CD8-positive, alpha-beta memory T cell (primary cell): ENCODE measurements around the gene TMEM120B. TPM values are rescaled to one million over a fixed set of nuclear protein-coding genes. Genes with fewer than 3 reads are reported as not detected.
A peak's percentile ranks its signal among the peaks of the same experiment; 100 is the strongest.

Source experiments
- CTCF ChIA-PET: fragments of 350-600 bp; sonication (Branson Sonifier 250); formaldehyde crosslinking; loops from one replicate; lab custom pipeline; 2021; ENCODE audit warnings: antibody characterized with exemption; lab: Charles Lee
- POLR2A ChIA-PET: fragments of 350-600 bp; sonication (Branson Sonifier 250); formaldehyde crosslinking; loops from one replicate; lab custom pipeline; 2021; ENCODE audit warnings: antibody characterized with exemption; lab: Charles Lee
- DNase-seq, 5 donors: peaks; one replicate each; pipeline versions ENCODE4 v3.0.0 to v3.0.0-alpha.2; 2020 to 2022; ENCODE audit warnings: mixed read lengths in 1 of 5
- H3K27ac ChIP-seq: one replicate; pipeline ENCODE4 v1.7.0; 2013; ENCODE audit warnings: low read depth, mild to moderate bottlenecking, low read length, moderate library complexity
- H3K27me3 ChIP-seq: 2 replicates; pipeline ENCODE4 v1.7.0; 2013; ENCODE audit warnings: low read length, mild to moderate bottlenecking; ENCODE audit not compliant: insufficient read depth, poor library complexity, severe bottlenecking
- H3K36me3 ChIP-seq: 2 replicates; pipeline ENCODE4 v1.7.0; 2013; ENCODE audit warnings: mild to moderate bottlenecking, low read length, moderate library complexity; ENCODE audit not compliant: insufficient read depth
- H3K4me1 ChIP-seq: 2 replicates; pipeline ENCODE4 v1.7.0; 2013; ENCODE audit warnings: mild to moderate bottlenecking, low read length, moderate library complexity; ENCODE audit not compliant: insufficient read depth
- H3K4me3 ChIP-seq: 2 replicates; pipeline ENCODE4 v1.7.0; 2013; ENCODE audit warnings: mild to moderate bottlenecking, low read length
- H3K9me3 ChIP-seq: 2 replicates; pipeline ENCODE4 v1.7.0; 2013; ENCODE audit warnings: mild to moderate bottlenecking, low read length
- H3K27ac Mint-ChIP-seq, 8 donors: one replicate each; pipeline ENCODE4 v1.8.0; 2020 to 2021; ENCODE audit warnings: mixed read lengths in 8 of 8, mild to moderate bottlenecking in 6 of 8, inconsistent platforms in 3 of 8, moderate library complexity in 3 of 8
- H3K27me3 Mint-ChIP-seq, 2 donors: one replicate each; pipeline ENCODE4 v1.8.0; 2020 to 2021; ENCODE audit warnings: mixed read lengths in 2 of 2, mild to moderate bottlenecking in 1 of 2, moderate library complexity in 1 of 2
- H3K36me3 Mint-ChIP-seq, 3 donors: one replicate each; pipeline ENCODE4 v1.8.0; 2020 to 2021; ENCODE audit warnings: mixed read lengths in 3 of 3, inconsistent platforms in 1 of 3, mild to moderate bottlenecking in 1 of 3
- H3K4me1 Mint-ChIP-seq, 3 donors: one replicate each; pipeline ENCODE4 v1.8.0; 2020 to 2021; ENCODE audit warnings: mixed read lengths in 3 of 3, inconsistent platforms in 1 of 3, mild to moderate bottlenecking in 1 of 3
- H3K4me3 Mint-ChIP-seq, 7 donors: one replicate each; pipeline ENCODE4 v1.8.0; 2020 to 2021; ENCODE audit warnings: mixed read lengths in 7 of 7, mild to moderate bottlenecking in 6 of 7, moderate library complexity in 4 of 7, inconsistent platforms in 2 of 7
- H3K9me3 Mint-ChIP-seq, 5 donors: one replicate each; pipeline ENCODE4 v1.8.0; 2020 to 2022; ENCODE audit warnings: mixed read lengths in 5 of 5, mild to moderate bottlenecking in 3 of 5, moderate library complexity in 2 of 5, inconsistent platforms in 1 of 5
- polyA plus RNA-seq: library from polyadenylated mRNA; unstranded; fragments of 300-500 nt; fragmentation: Illumina TruSeq; gene quantifications from one replicate; pipeline ENCODE4 v1.2.3, GENCODE V29; 2021
- total RNA-seq, 2 experiments: library from RNA; stranded (reverse); gene quantifications; one replicate each; pipeline ENCODE4 v1.2.3, GENCODE V29; 2021

The TMEM120B gene
- total and polyA plus RNA-seq, 3 experiments from 2014 or later, result 3.9 to 15.2 (median 12.5) TPM

- peak; percentile 33 to 71 (median 47) for DNase-seq
- POLR2A ChIA-PET, result interaction anchor here (0.6 to 5.5 kb wide), 3 partner anchors 12 to 94 kb away, joined by 5 to 58 read pairs (median 6); partner anchors contain the start of gene RHOF
These were observed 69.7 kb downstream of the TMEM120B start for GRCh38 chr12:121781998-121782979.

GRCh38 chr12:121783766-121784165 lies 71.2 kb downstream of the TMEM120B start:
- Histone ChIP-seq H3K4me3 (no peak overlapping the region), H3K9me3 (no peaks in the 10 kb centered on the region), H3K27ac (no peak overlapping the region), H3K36me3 (peaks cover 18% of the 10 kb centered on the region), H3K4me1 (peaks cover 78% of the 10 kb centered on the region), H3K27me3 (no peaks in the 10 kb centered on the region)
- peak overlapping the region; percentile 88 to 99 (median 96) for H3K27ac Mint-ChIP-seq
- peak overlapping the region; percentile 37 to 81 (median 60) for H3K4me3 Mint-ChIP-seq
- H3K4me1 Mint-ChIP-seq, result peaks cover 62 to 83% (median 71%) of the 10 kb centered on the region in 3 donors
- POLR2A ChIA-PET, result interaction anchor here (0.6 to 5.5 kb wide), 3 partner anchors 10 to 432 kb away, joined by 3 to 58 read pairs (median 3); partner anchors contain the start of genes ANAPC5 and RHOF
- H3K9me3 Mint-ChIP-seq, result no peaks in the 10 kb centered on the region
- peaks cover 5 to 64% (median 16%) of the 10 kb centered on the region in 3 donors for H3K36me3 Mint-ChIP-seq
- H3K27me3 Mint-ChIP-seq, result peaks cover 0 to 2% of the 10 kb centered on the region in 2 donors
- DNase-seq, result no peak
- CTCF ChIA-PET, result interaction anchor here (0.7 to 44.0 kb wide), 3 partner anchors 1 to 68 kb away, joined by 3 to 1908 read pairs (median 1908); partner anchors contain the start of genes RHOF and SETD1B

More at GRCh38 chr12:121781998-121782979, 69.7 kb downstream of the TMEM120B start:
- Mint-ChIP-seq H3K4me3 (peak overlapping the region; percentile 71 to 83 (median 77)), H3K27ac (peak overlapping the region; percentile 91 to 99 (median 96)), H3K9me3 (no peaks in the 10 kb centered on the region), H3K27me3 (peaks cover 0 to 2% of the 10 kb centered on the region in 2 donors), H3K4me1 (peaks cover 51 to 75% (median 57%) of the 10 kb centered on the region in 3 donors), H3K36me3 (peaks cover 5 to 70% (median 16%) of the 10 kb centered on the region in 3 donors)
- peak overlapping the region; percentile 33 for H3K27ac ChIP-seq
- H3K27me3 ChIP-seq, result no peaks in the 10 kb centered on the region
- H3K4me1 ChIP-seq, result peaks cover 64% of the 10 kb centered on the region
- CTCF ChIA-PET, result interaction anchor here (0.6 to 44.0 kb wide), 5 partner anchors 0 to 89 kb away, joined by 3 to 1908 read pairs (median 6); partner anchors contain the start of genes RHOF and SETD1B
- peak overlapping the region; percentile 31 for H3K4me3 ChIP-seq
- H3K36me3 ChIP-seq, result peaks cover 22% of the 10 kb centered on the region
- no peaks in the 10 kb centered on the region for H3K9me3 ChIP-seq

- Histone ChIP-seq H3K36me3 (peaks cover 13% of the 10 kb centered on the region), H3K27me3 (no peaks in the 10 kb centered on the region), H3K4me3 (peak overlapping the region; percentile 23), H3K4me1 (peaks cover 85% of the 10 kb centered on the region), H3K9me3 (no peaks in the 10 kb centered on the region), H3K27ac (no peak overlapping the region)
- ChIA-PET CTCF (interaction anchor here (0.7 to 44.0 kb wide), 3 partner anchors 2 to 67 kb away, joined by 3 to 1908 read pairs (median 1908); partner anchors contain the start of genes RHOF and SETD1B), POLR2A (interaction anchor here (0.6 to 5.5 kb wide), 4 partner anchors 10 to 398 kb away, joined by 3 to 58 read pairs (median 6); partner anchors contain the start of gene RHOF)
- Mint-ChIP-seq H3K9me3 (no peaks in the 10 kb centered on the region), H3K4me3 (peak overlapping the region; percentile 57 to 91 (median 80)), H3K4me1 (peaks cover 68 to 85% (median 78%) of the 10 kb centered on the region in 3 donors), H3K27ac (peak overlapping the region; percentile 88 to 99 (median 96)), H3K27me3 (peaks cover 0 to 2% of the 10 kb centered on the region in 2 donors), H3K36me3 (peaks cover 5 to 57% (median 16%) of the 10 kb centered on the region in 3 donors)
- peak in 1 of 5 donors; percentile 41 for DNase-seq
These were observed 71.9 kb downstream of the TMEM120B start for GRCh38 chr12:121784460-121784859.

- H3K36me3 Mint-ChIP-seq, result peaks cover 5 to 46% (median 16%) of the 10 kb centered on the region in 3 donors
- Histone ChIP-seq H3K4me1 (peaks cover 91% of the 10 kb centered on the region), H3K27me3 (no peaks in the 10 kb centered on the region), H3K27ac (peak overlapping the region; percentile 97), H3K36me3 (peaks cover under 1% of the 10 kb centered on the region), H3K9me3 (no peaks in the 10 kb centered on the region), H3K4me3 (peak overlapping the region; percentile 47)
- peak overlapping the region; percentile 67 to 90 (median 88) for H3K4me3 Mint-ChIP-seq
- H3K27me3 Mint-ChIP-seq, result peaks cover 0 to 4% of the 10 kb centered on the region in 2 donors
- CTCF ChIA-PET, result interaction anchor here (0.6 to 44.0 kb wide), 3 partner anchors 4 to 293 kb away, joined by 3 to 1908 read pairs (median 1908); partner anchors contain the start of genes RHOF and SETD1B
- H3K4me1 Mint-ChIP-seq, result peaks cover 83 to 96% (median 94%) of the 10 kb centered on the region in 3 donors
- no peaks in the 10 kb centered on the region for H3K9me3 Mint-ChIP-seq
- POLR2A ChIA-PET, result interaction anchor here (0.6 to 6.0 kb wide), 4 partner anchors 16 to 100 kb away, joined by 3 to 29 read pairs (median 14); partner anchors contain the start of gene SETD1B
- peak overlapping the region; percentile 99 to 100 (median 100) for H3K27ac Mint-ChIP-seq
- DNase-seq, result peak; percentile 49 to 74 (median 62)
These were observed 73.9 kb downstream of the TMEM120B start for GRCh38 chr12:121786440-121786825.

- peak overlapping the region; percentile 86 to 96 (median 89) for H3K4me3 Mint-ChIP-seq
- ChIA-PET POLR2A (interaction anchor here (0.6 to 6.0 kb wide), 5 partner anchors 15 to 208 kb away, joined by 3 to 29 read pairs (median 11); partner anchors contain the start of gene SETD1B), CTCF (interaction anchor here (0.6 to 44.0 kb wide), 4 partner anchors 5 to 294 kb away, joined by 3 to 1908 read pairs (median 956); partner anchors contain the start of genes RHOF and SETD1B)
- DNase-seq, result peak in 4 of 5 donors; percentile 59 to 74 (median 70)
- Histone ChIP-seq H3K27ac (peak overlapping the region; percentile 97), H3K9me3 (no peaks in the 10 kb centered on the region), H3K4me1 (peaks cover 90% of the 10 kb centered on the region), H3K4me3 (peak overlapping the region; percentile 79), H3K27me3 (no peaks in the 10 kb centered on the region), H3K36me3 (peaks cover 8% of the 10 kb centered on the region)
- peak overlapping the region; percentile 99 to 100 (median 100) for H3K27ac Mint-ChIP-seq
- H3K9me3 Mint-ChIP-seq, result no peaks in the 10 kb centered on the region
- peaks cover 80 to 94% (median 89%) of the 10 kb centered on the region in 3 donors for H3K4me1 Mint-ChIP-seq
- peaks cover 5 to 41% (median 16%) of the 10 kb centered on the region in 3 donors for H3K36me3 Mint-ChIP-seq
- peaks cover 0 to 4% of the 10 kb centered on the region in 2 donors for H3K27me3 Mint-ChIP-seq
These were observed 74.8 kb downstream of the TMEM120B start for GRCh38 chr12:121787063-121788025.

GRCh38 chr12:121788176-121788818 lies 75.7 kb downstream of the TMEM120B start:
- ChIA-PET POLR2A (interaction anchor here (1.0 to 6.0 kb wide), 3 partner anchors 14 to 209 kb away, joined by 11 to 29 read pairs (median 24); no protein-coding TSS in a partner anchor), CTCF (interaction anchor here (1.2 to 44.0 kb wide), 3 partner anchors 6 to 120 kb away, joined by 3 to 1908 read pairs (median 1908); partner anchors contain the start of genes RHOF and SETD1B)
- H3K4me1 ChIP-seq, result peaks cover 81% of the 10 kb centered on the region
- H3K36me3 ChIP-seq, result peaks cover 8% of the 10 kb centered on the region
- H3K27ac Mint-ChIP-seq, result peak overlapping the region; percentile 99 to 100 (median 100)
- H3K4me1 Mint-ChIP-seq, result peaks cover 75 to 87% (median 80%) of the 10 kb centered on the region in 3 donors
- peak overlapping the region; percentile 97 for H3K27ac ChIP-seq
- peaks cover 5 to 41% (median 16%) of the 10 kb centered on the region in 3 donors for H3K36me3 Mint-ChIP-seq
- H3K9me3 Mint-ChIP-seq, result no peaks in the 10 kb centered on the region
- H3K4me3 ChIP-seq, result peak overlapping the region; percentile 79
- no peak for DNase-seq
- H3K9me3 ChIP-seq, result no peaks in the 10 kb centered on the region
- peaks cover 0 to 4% of the 10 kb centered on the region in 2 donors for H3K27me3 Mint-ChIP-seq
- H3K27me3 ChIP-seq, result no peaks in the 10 kb centered on the region
- peak overlapping the region; percentile 88 to 96 (median 89) for H3K4me3 Mint-ChIP-seq
